ENCODE measurements around the gene UBN2. TPM values are rescaled to one million over a fixed set of nuclear protein-coding genes. Genes with fewer than 3 reads are reported as not detected.
A peak's percentile ranks its signal among the peaks of the same experiment; 100 is the strongest.

Gene UBN2
- total and polyA plus RNA-seq, 2 of the 13 experiments (the other 11 are each of a cell fraction or from before 2014, with no cell fraction given) = 5.6 to 5.7 TPM

- TF ChIP-seq SOX6 (IDR thresholded peaks at IDR 0.05) (no peak), SOX6 (CRISPR knock-in tag; IDR thresholded peaks at IDR 0.05) (peak; percentile 34; the same call in 1 of the 2 replicates), KDM4B (CRISPR knock-in tag; IDR thresholded peaks at IDR 0.05) (no peak; the same call in 1 of the 2 replicates), REXO4 (CRISPR knock-in tag; IDR thresholded peaks at IDR 0.05; ENCODE audit: borderline replicate concordance) (0 out of 2 replicates have a peak, but pooled peaks have one; percentile 63), PRDM4 (CRISPR knock-in tag; IDR thresholded peaks at IDR 0.05; ENCODE audit: borderline replicate concordance) (no peak), DR1 (CRISPR knock-in tag; IDR thresholded peaks at IDR 0.05) (peak; percentile 56), CBFB (CRISPR knock-in tag; IDR thresholded peaks at IDR 0.05) (peak; percentile 26; the same call in 1 of the 2 replicates), HMGXB3 (CRISPR knock-in tag; IDR thresholded peaks at IDR 0.05; ENCODE audit: borderline replicate concordance) (no peak), NRL (CRISPR knock-in tag; IDR thresholded peaks at IDR 0.05; ENCODE audit: borderline replicate concordance) (peak; percentile 89), MTF1 (CRISPR knock-in tag; IDR thresholded peaks at IDR 0.05) (0 out of 2 replicates have a peak, but pooled peaks have one; percentile 34), ZNF530 (CRISPR knock-in tag; IDR thresholded peaks at IDR 0.05; ENCODE audit: low read depth) (no peak), FLYWCH1 (CRISPR knock-in tag; IDR thresholded peaks at IDR 0.05) (no peak), MZF1 (CRISPR knock-in tag; IDR thresholded peaks at IDR 0.05; ENCODE audit: borderline replicate concordance) (0 out of 2 replicates have a peak, but pooled peaks have one; percentile 14), ZNF879 (CRISPR knock-in tag; IDR thresholded peaks at IDR 0.05) (0 out of 2 replicates have a peak, but pooled peaks have one; percentile 17), ZFY (CRISPR knock-in tag; IDR thresholded peaks at IDR 0.05) (peak; percentile 82), TARDBP (CRISPR knock-in tag; IDR thresholded peaks at IDR 0.05) (0 out of 2 replicates have a peak, but pooled peaks have one; percentile 38), HDAC2 (CRISPR knock-in tag; IDR thresholded peaks at IDR 0.05) (no peak; the same call in 1 of the 2 replicates), HCFC1 (IDR thresholded peaks at IDR 0.05; ENCODE audit: low read depth, low read length) (peak; percentile 25; the same call in 1 of the 2 replicates)
- TF ChIP-seq, protein P1, sequence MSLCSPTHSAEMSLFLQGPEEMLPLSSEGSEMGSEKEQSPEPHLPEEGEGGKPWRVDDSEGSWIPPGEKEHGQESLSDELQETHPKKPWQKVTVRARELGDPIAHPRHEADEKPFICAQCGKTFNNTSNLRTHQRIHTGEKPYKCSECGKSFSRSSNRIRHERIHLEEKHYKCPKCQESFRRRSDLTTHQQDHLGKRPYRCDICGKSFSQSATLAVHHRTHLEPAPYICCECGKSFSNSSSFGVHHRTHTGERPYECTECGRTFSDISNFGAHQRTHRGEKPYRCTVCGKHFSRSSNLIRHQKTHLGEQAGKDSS (CRISPR knock-in tag; IDR thresholded peaks at IDR 0.05; ENCODE audit: borderline replicate concordance, low read depth) = peak; percentile 55; the same call in 1 of the 2 replicates
- TF ChIP-seq, protein P2, sequence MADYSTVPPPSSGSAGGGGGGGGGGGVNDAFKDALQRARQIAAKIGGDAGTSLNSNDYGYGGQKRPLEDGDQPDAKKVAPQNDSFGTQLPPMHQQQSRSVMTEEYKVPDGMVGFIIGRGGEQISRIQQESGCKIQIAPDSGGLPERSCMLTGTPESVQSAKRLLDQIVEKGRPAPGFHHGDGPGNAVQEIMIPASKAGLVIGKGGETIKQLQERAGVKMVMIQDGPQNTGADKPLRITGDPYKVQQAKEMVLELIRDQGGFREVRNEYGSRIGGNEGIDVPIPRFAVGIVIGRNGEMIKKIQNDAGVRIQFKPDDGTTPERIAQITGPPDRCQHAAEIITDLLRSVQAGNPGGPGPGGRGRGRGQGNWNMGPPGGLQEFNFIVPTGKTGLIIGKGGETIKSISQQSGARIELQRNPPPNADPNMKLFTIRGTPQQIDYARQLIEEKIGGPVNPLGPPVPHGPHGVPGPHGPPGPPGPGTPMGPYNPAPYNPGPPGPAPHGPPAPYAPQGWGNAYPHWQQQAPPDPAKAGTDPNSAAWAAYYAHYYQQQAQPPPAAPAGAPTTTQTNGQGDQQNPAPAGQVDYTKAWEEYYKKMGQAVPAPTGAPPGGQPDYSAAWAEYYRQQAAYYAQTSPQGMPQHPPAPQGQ (CRISPR knock-in tag; IDR thresholded peaks at IDR 0.05; ENCODE audit: borderline replicate concordance) = no peak
Measured at GRCh38 chr7:139341058-139341775, 110.2 kb downstream of the UBN2 start, which contains the start of gene FMC1 (continued).
